Measurements from ENCODE around the gene PREB. TPM values are rescaled to one million over a fixed set of nuclear protein-coding genes. Genes with fewer than 3 reads are reported as not detected.

PREB gene
- total RNA-seq, 1 experiment from 2014 or later: 52.7 TPM

DNA sequence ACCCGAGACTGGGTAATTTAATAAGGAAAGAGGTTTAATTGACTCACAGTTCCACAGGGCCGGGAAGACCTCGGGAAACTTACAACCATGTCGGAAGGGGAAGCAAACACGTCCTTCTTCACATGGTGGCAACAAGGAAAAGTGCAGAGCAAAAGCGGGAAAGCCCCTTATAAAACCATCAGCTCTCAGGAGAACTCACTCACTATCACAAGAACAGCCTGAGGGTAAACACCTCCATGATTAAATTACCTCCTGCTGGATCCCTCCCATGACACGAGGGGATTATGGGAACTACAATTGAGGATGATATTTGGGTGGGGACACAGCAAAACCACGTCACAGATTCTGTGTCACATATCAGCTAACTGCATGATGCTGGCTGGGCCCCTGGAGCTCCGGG lies 25.8 kb upstream of the PREB start:
- no TSS peak for BruUV-seq (replicated peaks)
- no peaks in the 10 kb centered on the region for H3K36me3 ChIP-seq (ENCODE audit: insufficient read depth, low read length, poor library complexity, severe bottlenecking)
- ChIA-PET POLR2A (ENCODE audit: low non-redundant PET) (no interaction called here), CTCF (interaction anchor here (1.1 kb wide), 1 partner anchor 9 kb away, joined by 10 read pairs; no protein-coding TSS in a partner anchor)
- no peak for DNase-seq (ENCODE audit: low spot score)
- H3K4me1 ChIP-seq (ENCODE audit: insufficient read depth, low read length, poor library complexity, severe bottlenecking): no peaks in the 10 kb centered on the region
- TF ChIP-seq EZH2 (IDR thresholded peaks at IDR 0.05; ENCODE audit: borderline replicate concordance, low read depth, low read length, poor library complexity, severe bottlenecking): no peak
- H3K27ac ChIP-seq (ENCODE audit: low read depth, low read length, poor library complexity, severe bottlenecking): no peak overlapping the region
- H3K4me3 ChIP-seq (ENCODE audit: low read depth, low read length, poor library complexity, severe bottlenecking): no peak overlapping the region
- H3K9me3 ChIP-seq (ENCODE audit: low read depth, low read length, poor library complexity, severe bottlenecking): no peaks in the 10 kb centered on the region
- intact Hi-C loops (cut with micrococcal nuclease; ENCODE audit: unreplicated experiment): no loop called here
- H3K27me3 ChIP-seq (replicated peaks; ENCODE audit: insufficient read depth, low read depth, low read length, poor library complexity): no peaks in the 10 kb centered on the region

DNA sequence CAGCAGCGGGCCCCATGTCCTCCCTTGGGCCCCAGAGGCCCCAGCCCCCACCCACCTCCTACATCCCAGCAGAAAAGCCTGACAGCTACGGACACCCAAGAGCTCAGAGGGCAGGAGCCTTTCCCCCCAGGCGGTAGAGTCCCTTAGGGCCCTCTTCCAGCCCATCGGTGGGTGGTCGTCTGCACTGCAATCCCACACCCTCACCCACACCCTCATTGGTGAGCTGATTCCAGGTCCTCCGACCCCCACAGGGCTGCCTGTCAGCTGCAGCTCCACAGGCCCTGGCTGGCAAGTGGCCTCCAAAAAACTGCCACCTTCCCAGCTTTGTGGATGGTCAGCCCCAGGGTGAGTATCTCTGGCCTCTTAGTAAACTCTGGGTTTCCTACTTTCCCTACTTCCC lies 24.8 kb upstream of the PREB start:
- DNase-seq (ENCODE audit: low spot score): no peak
- Histone ChIP-seq H3K36me3 (ENCODE audit: insufficient read depth, low read length, poor library complexity, severe bottlenecking) (no peaks in the 10 kb centered on the region), H3K4me1 (ENCODE audit: insufficient read depth, low read length, poor library complexity, severe bottlenecking) (no peaks in the 10 kb centered on the region), H3K27me3 (replicated peaks; ENCODE audit: insufficient read depth, low read depth, low read length, poor library complexity) (no peaks in the 10 kb centered on the region), H3K27ac (ENCODE audit: low read depth, low read length, poor library complexity, severe bottlenecking) (no peak overlapping the region), H3K4me3 (ENCODE audit: low read depth, low read length, poor library complexity, severe bottlenecking) (no peak overlapping the region), H3K9me3 (ENCODE audit: low read depth, low read length, poor library complexity, severe bottlenecking) (no peaks in the 10 kb centered on the region)
- CTCF ChIA-PET: no interaction called here
- intact Hi-C loops (cut with micrococcal nuclease; ENCODE audit: unreplicated experiment): no loop called here
- POLR2A ChIA-PET (ENCODE audit: low non-redundant PET): no interaction called here
- TF ChIP-seq, protein P1, sequence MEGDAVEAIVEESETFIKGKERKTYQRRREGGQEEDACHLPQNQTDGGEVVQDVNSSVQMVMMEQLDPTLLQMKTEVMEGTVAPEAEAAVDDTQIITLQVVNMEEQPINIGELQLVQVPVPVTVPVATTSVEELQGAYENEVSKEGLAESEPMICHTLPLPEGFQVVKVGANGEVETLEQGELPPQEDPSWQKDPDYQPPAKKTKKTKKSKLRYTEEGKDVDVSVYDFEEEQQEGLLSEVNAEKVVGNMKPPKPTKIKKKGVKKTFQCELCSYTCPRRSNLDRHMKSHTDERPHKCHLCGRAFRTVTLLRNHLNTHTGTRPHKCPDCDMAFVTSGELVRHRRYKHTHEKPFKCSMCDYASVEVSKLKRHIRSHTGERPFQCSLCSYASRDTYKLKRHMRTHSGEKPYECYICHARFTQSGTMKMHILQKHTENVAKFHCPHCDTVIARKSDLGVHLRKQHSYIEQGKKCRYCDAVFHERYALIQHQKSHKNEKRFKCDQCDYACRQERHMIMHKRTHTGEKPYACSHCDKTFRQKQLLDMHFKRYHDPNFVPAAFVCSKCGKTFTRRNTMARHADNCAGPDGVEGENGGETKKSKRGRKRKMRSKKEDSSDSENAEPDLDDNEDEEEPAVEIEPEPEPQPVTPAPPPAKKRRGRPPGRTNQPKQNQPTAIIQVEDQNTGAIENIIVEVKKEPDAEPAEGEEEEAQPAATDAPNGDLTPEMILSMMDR (conservative IDR thresholded peaks at IDR 0.05; ENCODE audit: low read depth, low read length): no peak
- TF ChIP-seq EZH2 (IDR thresholded peaks at IDR 0.05; ENCODE audit: borderline replicate concordance, low read depth, low read length, poor library complexity, severe bottlenecking): no peak
- BruUV-seq (replicated peaks): no TSS peak

DNA sequence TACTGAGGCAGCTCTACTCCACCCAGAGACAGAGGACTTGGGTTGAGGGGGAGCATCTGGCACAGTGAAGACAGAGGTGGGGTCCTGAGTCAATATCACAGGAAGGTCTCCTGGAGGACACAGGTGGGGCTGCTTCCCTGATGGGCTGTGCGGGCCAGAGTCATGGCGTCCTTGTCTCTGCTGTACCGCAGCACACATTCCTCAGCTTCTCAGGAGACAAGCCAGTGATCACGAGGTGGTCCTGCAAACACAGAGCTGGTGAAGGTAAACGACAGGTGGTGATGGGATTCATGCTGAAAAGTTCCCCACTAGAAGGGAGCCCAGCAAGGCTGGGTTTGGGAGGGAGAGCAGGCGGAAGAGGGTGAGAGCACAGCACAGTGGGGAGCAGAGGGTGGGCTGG lies 24.0 kb upstream of the PREB start:
- POLR2A ChIA-PET (ENCODE audit: low non-redundant PET): interaction anchor here (0.6 kb wide), 1 partner anchor 702 kb away, joined by 12 read pairs; no protein-coding TSS in a partner anchor
- DNase-seq (ENCODE audit: low spot score): no peak

More for the DNA sequence above, 24.0 kb upstream of the PREB start:
- no peaks in the 10 kb centered on the region for H3K36me3 ChIP-seq (ENCODE audit: insufficient read depth, low read length, poor library complexity, severe bottlenecking)
- H3K27me3 ChIP-seq (replicated peaks; ENCODE audit: insufficient read depth, low read depth, low read length, poor library complexity): no peaks in the 10 kb centered on the region
- TF ChIP-seq, protein P1 (conservative IDR thresholded peaks at IDR 0.05; ENCODE audit: low read depth, low read length): no peak
- no peak for TF ChIP-seq EZH2 (IDR thresholded peaks at IDR 0.05; ENCODE audit: borderline replicate concordance, low read depth, low read length, poor library complexity, severe bottlenecking)
- no TSS peak for BruUV-seq (replicated peaks)
- no peak overlapping the region for H3K27ac ChIP-seq (ENCODE audit: low read depth, low read length, poor library complexity, severe bottlenecking)
- CTCF ChIA-PET: no interaction called here
- H3K4me1 ChIP-seq (ENCODE audit: insufficient read depth, low read length, poor library complexity, severe bottlenecking): no peaks in the 10 kb centered on the region
- intact Hi-C loops (cut with micrococcal nuclease; ENCODE audit: unreplicated experiment): no loop called here
- no peak overlapping the region for H3K4me3 ChIP-seq (ENCODE audit: low read depth, low read length, poor library complexity, severe bottlenecking)
- H3K9me3 ChIP-seq (ENCODE audit: low read depth, low read length, poor library complexity, severe bottlenecking): no peaks in the 10 kb centered on the region

Measured in A673 (cell line).